NB4 (cell line): ENCODE results near the gene SLC35F6.

Source experiments
- CTCF ChIP-seq: IDR thresholded peaks from one replicate; pipeline ENCODE4 v1.5.1; 2012; ENCODE audit warnings: low read depth, low read length
- POLR2A ChIP-seq: IDR thresholded peaks from 2 replicates; pipeline ENCODE4 v1.6.1; 2011; ENCODE audit warnings: mild to moderate bottlenecking; ENCODE audit not compliant: insufficient read length; ENCODE audit errors: extremely low read depth

- TF ChIP-seq CTCF: no peak
- no peak for TF ChIP-seq POLR2A
These were observed 19.1 kb upstream of the SLC35F6 start for GRCh38 chr2:26744953-26745352.
